GM12878 (cell line): ENCODE results near the gene TGFB3.

Source experiments
- ASH2L ChIP-seq: fragments of 300-600, 200-600 bp; sonication (generic); IDR thresholded peaks from 2 replicates; pipeline ENCODE4 v1.6.1; 2017; ENCODE audit warnings: low read depth, mild to moderate bottlenecking, borderline replicate concordance
- ATF3 ChIP-seq: IDR thresholded peaks from 2 replicates; pipeline ENCODE4 v1.6.1; 2011; ENCODE audit warnings: low read depth, mild to moderate bottlenecking, low read length, moderate library complexity, borderline replicate concordance; ENCODE audit errors: extremely low read depth
- CREM ChIP-seq: IDR thresholded peaks from 2 replicates; pipeline ENCODE4 v1.6.1; 2014; ENCODE audit warnings: antibody characterized with exemption, low read depth
- E2F8 ChIP-seq: fragments of 450-650 bp; IDR thresholded peaks from 2 replicates; pipeline ENCODE4 v1.6.1; 2018; ENCODE audit warnings: mild to moderate bottlenecking, low read depth, moderate library complexity; ENCODE audit not compliant: partially characterized antibody
- ETV6 ChIP-seq, 2 experiments: fragments of 450-650 bp in 1 of 2; IDR thresholded peaks in 1 of 2; conservative IDR thresholded peaks in 1 of 2; 2 replicates each; pipeline ENCODE4 v1.6.1; 2014; ENCODE audit warnings: antibody characterized with exemption in 1 of 2, borderline replicate concordance in 1 of 2, low read depth in 1 of 2, mild to moderate bottlenecking in 1 of 2, moderate library complexity in 1 of 2
- MXI1 ChIP-seq: fragments of 150-350 bp; IDR thresholded peaks from 2 replicates; pipeline ENCODE4 v1.6.1; 2011; ENCODE audit warnings: low read depth, mild to moderate bottlenecking, inconsistent platforms, low read length, improper control_type of control experiment
- POLR2A ChIP-seq: IDR thresholded peaks from 2 replicates; pipeline ENCODE4 v1.6.1; 2011; ENCODE audit warnings: low read depth, mild to moderate bottlenecking, low read length
- POLR2AphosphoS5 ChIP-seq: IDR thresholded peaks from 2 replicates; pipeline ENCODE4 v1.6.1; 2011; ENCODE audit warnings: mild to moderate bottlenecking, low read length, inconsistent platforms
- RFX5 ChIP-seq: IDR thresholded peaks from 2 replicates; pipeline ENCODE4 v1.6.1; 2011; ENCODE audit warnings: low read depth, low read length, improper control_type of control experiment
- SUZ12 ChIP-seq: fragments of 200-600 bp; sonication (generic); IDR thresholded peaks from one replicate; pipeline ENCODE4 v1.6.1; 2018; ENCODE audit warnings: antibody characterized with exemption, mild to moderate bottlenecking; ENCODE audit not compliant: unreplicated experiment
- ZNF274 ChIP-seq: IDR thresholded peaks from one replicate; pipeline ENCODE4 v1.8.0; 2011; ENCODE audit not compliant: insufficient read length, insufficient read depth
- TF ChIP-seq, protein P1 (sequence below): fragments of 450-650 bp; IDR thresholded peaks from 2 replicates; pipeline ENCODE4 v1.6.1; 2016; ENCODE audit warnings: mild to moderate bottlenecking
- TF ChIP-seq, protein P2 (sequence below): fragments of 450-650 bp; conservative IDR thresholded peaks from 2 replicates; pipeline ENCODE4 v1.6.1; 2017; ENCODE audit warnings: mild to moderate bottlenecking, moderate library complexity
- TF ChIP-seq, protein P3 (sequence below), 3 experiments: IDR thresholded peaks in 2 of 3; conservative IDR thresholded peaks in 1 of 3; 2 replicates each; pipeline ENCODE4 v1.5.1; 2011; ENCODE audit warnings: low read depth in 3 of 3, low read length in 3 of 3, mild to moderate bottlenecking in 3 of 3, control low read depth in 2 of 3, moderate library complexity in 2 of 3, inconsistent platforms in 1 of 3, mixed read lengths in 1 of 3; ENCODE audit not compliant: control insufficient read depth in 2 of 3, insufficient read depth in 1 of 3; ENCODE audit errors: extremely low read depth in 1 of 3

DNA sequence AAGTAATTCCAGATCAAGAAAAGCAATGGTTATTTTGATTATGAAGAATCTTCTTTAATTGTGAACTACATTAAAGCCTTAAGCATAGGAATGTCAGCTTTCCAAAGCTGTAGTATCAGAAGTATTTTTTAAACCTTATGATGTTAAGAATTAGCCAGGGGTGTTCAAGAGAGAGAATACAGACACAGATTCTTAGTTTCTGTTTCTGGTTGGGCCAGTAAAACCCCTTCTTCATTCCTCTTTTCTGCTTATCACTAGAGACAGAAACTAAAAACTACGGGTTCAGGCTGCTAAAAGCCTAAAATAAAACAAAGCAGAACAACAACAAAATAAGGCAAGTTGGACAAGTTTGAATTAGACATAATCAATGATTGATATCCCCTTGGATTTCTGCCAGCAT lies 42.0 kb upstream of the TGFB3 start:
- TF ChIP-seq, protein P1, sequence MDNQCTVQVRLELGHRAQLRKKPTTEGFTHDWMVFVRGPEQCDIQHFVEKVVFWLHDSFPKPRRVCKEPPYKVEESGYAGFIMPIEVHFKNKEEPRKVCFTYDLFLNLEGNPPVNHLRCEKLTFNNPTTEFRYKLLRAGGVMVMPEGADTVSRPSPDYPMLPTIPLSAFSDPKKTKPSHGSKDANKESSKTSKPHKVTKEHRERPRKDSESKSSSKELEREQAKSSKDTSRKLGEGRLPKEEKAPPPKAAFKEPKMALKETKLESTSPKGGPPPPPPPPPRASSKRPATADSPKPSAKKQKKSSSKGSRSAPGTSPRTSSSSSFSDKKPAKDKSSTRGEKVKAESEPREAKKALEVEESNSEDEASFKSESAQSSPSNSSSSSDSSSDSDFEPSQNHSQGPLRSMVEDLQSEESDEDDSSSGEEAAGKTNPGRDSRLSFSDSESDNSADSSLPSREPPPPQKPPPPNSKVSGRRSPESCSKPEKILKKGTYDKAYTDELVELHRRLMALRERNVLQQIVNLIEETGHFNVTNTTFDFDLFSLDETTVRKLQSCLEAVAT: no peak
- TF ChIP-seq POLR2A (no peak), ASH2L (no peak), ETV6 (conservative IDR thresholded peaks at IDR 0.05 in 1 of 2, IDR thresholded peaks at IDR 0.05 in 1 of 2; ENCODE audit: borderline replicate concordance in 1 of 2, low read depth in 1 of 2) (no peak), POLR2AphosphoS5 (no peak), MXI1 (no peak), CREM (no peak), RFX5 (no peak), ATF3 (no peak), E2F8 (no peak), SUZ12 (no peak), ZNF274 (no peak)
- TF ChIP-seq, protein P2, sequence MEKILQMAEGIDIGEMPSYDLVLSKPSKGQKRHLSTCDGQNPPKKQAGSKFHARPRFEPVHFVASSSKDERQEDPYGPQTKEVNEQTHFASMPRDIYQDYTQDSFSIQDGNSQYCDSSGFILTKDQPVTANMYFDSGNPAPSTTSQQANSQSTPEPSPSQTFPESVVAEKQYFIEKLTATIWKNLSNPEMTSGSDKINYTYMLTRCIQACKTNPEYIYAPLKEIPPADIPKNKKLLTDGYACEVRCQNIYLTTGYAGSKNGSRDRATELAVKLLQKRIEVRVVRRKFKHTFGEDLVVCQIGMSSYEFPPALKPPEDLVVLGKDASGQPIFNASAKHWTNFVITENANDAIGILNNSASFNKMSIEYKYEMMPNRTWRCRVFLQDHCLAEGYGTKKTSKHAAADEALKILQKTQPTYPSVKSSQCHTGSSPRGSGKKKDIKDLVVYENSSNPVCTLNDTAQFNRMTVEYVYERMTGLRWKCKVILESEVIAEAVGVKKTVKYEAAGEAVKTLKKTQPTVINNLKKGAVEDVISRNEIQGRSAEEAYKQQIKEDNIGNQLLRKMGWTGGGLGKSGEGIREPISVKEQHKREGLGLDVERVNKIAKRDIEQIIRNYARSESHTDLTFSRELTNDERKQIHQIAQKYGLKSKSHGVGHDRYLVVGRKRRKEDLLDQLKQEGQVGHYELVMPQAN: no peak
- TF ChIP-seq, protein P3, sequence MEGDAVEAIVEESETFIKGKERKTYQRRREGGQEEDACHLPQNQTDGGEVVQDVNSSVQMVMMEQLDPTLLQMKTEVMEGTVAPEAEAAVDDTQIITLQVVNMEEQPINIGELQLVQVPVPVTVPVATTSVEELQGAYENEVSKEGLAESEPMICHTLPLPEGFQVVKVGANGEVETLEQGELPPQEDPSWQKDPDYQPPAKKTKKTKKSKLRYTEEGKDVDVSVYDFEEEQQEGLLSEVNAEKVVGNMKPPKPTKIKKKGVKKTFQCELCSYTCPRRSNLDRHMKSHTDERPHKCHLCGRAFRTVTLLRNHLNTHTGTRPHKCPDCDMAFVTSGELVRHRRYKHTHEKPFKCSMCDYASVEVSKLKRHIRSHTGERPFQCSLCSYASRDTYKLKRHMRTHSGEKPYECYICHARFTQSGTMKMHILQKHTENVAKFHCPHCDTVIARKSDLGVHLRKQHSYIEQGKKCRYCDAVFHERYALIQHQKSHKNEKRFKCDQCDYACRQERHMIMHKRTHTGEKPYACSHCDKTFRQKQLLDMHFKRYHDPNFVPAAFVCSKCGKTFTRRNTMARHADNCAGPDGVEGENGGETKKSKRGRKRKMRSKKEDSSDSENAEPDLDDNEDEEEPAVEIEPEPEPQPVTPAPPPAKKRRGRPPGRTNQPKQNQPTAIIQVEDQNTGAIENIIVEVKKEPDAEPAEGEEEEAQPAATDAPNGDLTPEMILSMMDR (IDR thresholded peaks at IDR 0.05 in 2 of 3, conservative IDR thresholded peaks at IDR 0.05 in 1 of 3; ENCODE audit: control insufficient read depth in 2 of 3, extremely low read depth in 1 of 3, insufficient read depth in 1 of 3, low read depth in 3 of 3, low read length in 3 of 3): no peak
